Loucy (cell line): ENCODE measurements around the gene GGACT.

Experiments used
- CTCF ChIP-seq: fragments of 200-600 bp; sonication (generic); conservative IDR thresholded peaks from 2 replicates; pipeline ENCODE4 v1.5.1; 2014; ENCODE audit warnings: mild to moderate bottlenecking, antibody characterized with exemption, low read length
- EZH2phosphoT487 ChIP-seq: fragments of 200-600 bp; IDR thresholded peaks from 2 replicates; pipeline ENCODE4 v1.6.1; 2018; ENCODE audit warnings: antibody characterized with exemption, mild to moderate bottlenecking, moderate library complexity, borderline replicate concordance

GRCh38 chr13:100581504-100581903 lies 7.1 kb downstream of the GGACT start:
- TF ChIP-seq EZH2phosphoT487 (no peak), CTCF (no peak)
